Loucy (cell line): Measurements from ENCODE around the gene SIRT1.
A peak's percentile ranks its signal among the peaks of the same experiment; 100 is the strongest.
"Not testable (repeated sequence)": the region's sequence is repeated elsewhere in the genome, so short reads cannot be mapped to it uniquely, and the experiment has no call there.

Experiments used
- H2AFZ ChIP-seq: fragments of 200-600 bp; sonication (generic); 2 replicates; pipeline ENCODE4 v1.6.0; 2016; ENCODE audit warnings: antibody characterized with exemption, mild to moderate bottlenecking, low read length, moderate library complexity
- H3F3A ChIP-seq: fragments of 200-600 bp; 2 replicates; pipeline ENCODE4 v1.6.0; 2016; ENCODE audit warnings: antibody characterized with exemption, low read depth, mild to moderate bottlenecking
- H3K27me3 ChIP-seq: fragments of 200-600 bp; sonication (generic); 2 replicates; pipeline ENCODE4 v1.6.1; 2014; ENCODE audit warnings: low read length, mild to moderate bottlenecking; ENCODE audit not compliant: insufficient read depth, poor library complexity, severe bottlenecking
- H3K36me3 ChIP-seq: fragments of 200-600 bp; sonication (generic); 2 replicates; pipeline ENCODE4 v1.6.1; 2016; ENCODE audit warnings: low read length; ENCODE audit not compliant: insufficient read depth
- H3K4me1 ChIP-seq: fragments of 200-600 bp; sonication (generic); 2 replicates; pipeline ENCODE4 v1.5.1; 2014; ENCODE audit warnings: low read length, mild to moderate bottlenecking; ENCODE audit not compliant: insufficient read depth, poor library complexity, severe bottlenecking
- H3K4me2 ChIP-seq: fragments of 200-600 bp; sonication (generic); 2 replicates; pipeline ENCODE4 v1.6.0; 2014; ENCODE audit warnings: antibody characterized with exemption, low read length, low read depth, mild to moderate bottlenecking; ENCODE audit not compliant: poor library complexity, severe bottlenecking
- H3K4me3 ChIP-seq: fragments of 200-600 bp; sonication (generic); 2 replicates; pipeline ENCODE4 v1.5.1; 2014; ENCODE audit warnings: low read length, mild to moderate bottlenecking, mixed read lengths; ENCODE audit not compliant: poor library complexity, severe bottlenecking
- H3K79me2 ChIP-seq: fragments of 200-600 bp; sonication (generic); 2 replicates; pipeline ENCODE4 v1.6.1; 2014; ENCODE audit warnings: low read length; ENCODE audit not compliant: insufficient read depth
- H3K9ac ChIP-seq: fragments of 200-600 bp; sonication (generic); 2 replicates; pipeline ENCODE4 v1.6.0; 2014; ENCODE audit warnings: mild to moderate bottlenecking, low read depth, low read length, moderate library complexity; ENCODE audit not compliant: poor library complexity, severe bottlenecking
- H3K9me2 ChIP-seq: fragments of 200-600 bp; sonication (generic); replicated peaks from 2 replicates; pipeline ENCODE4 v1.6.1; 2016; ENCODE audit warnings: low read depth, low read length, mixed read lengths
- H3K9me3 ChIP-seq: fragments of 200-600 bp; sonication (generic); 2 replicates; pipeline ENCODE4 v1.6.1; 2014; ENCODE audit warnings: mild to moderate bottlenecking, antibody characterized with exemption, low read length, low read depth; ENCODE audit not compliant: insufficient read depth
- H4K20me1 ChIP-seq: fragments of 200-600 bp; sonication (generic); 2 replicates; pipeline ENCODE4 v1.6.0; 2014; ENCODE audit warnings: antibody characterized with exemption, low read length, mild to moderate bottlenecking; ENCODE audit not compliant: insufficient read depth, poor library complexity, severe bottlenecking
- CTCF ChIP-seq: fragments of 200-600 bp; sonication (generic); conservative IDR thresholded peaks from 2 replicates; pipeline ENCODE4 v1.5.1; 2014; ENCODE audit warnings: mild to moderate bottlenecking, antibody characterized with exemption, low read length
- EZH2phosphoT487 ChIP-seq: fragments of 200-600 bp; IDR thresholded peaks from 2 replicates; pipeline ENCODE4 v1.6.1; 2018; ENCODE audit warnings: antibody characterized with exemption, mild to moderate bottlenecking, moderate library complexity, borderline replicate concordance

SIRT1 gene

DNA sequence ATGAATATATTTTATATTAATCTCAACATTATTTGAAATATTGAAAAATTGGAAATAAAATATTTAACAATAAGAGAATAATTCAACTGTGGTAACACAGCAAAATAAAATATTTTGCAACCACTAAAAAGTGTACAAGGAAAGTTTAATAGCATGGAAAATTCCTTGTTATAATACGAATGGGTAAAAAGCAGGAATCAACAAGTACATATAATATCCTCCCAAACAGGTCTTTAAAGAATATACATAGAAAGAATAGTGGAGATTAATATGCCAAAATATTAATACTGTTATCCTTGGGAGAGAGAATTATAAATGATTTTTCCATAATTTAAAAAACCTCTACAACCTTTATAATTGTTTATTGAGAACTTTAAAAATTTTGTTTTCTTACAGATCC lies 47.5 kb upstream of the SIRT1 start:
- H3K4me2 ChIP-seq = peak overlapping the region; percentile 84
- no peaks in the 10 kb centered on the region for H3K36me3 ChIP-seq
- H4K20me1 ChIP-seq = no peaks in the 10 kb centered on the region
- no peaks in the 10 kb centered on the region for H3F3A ChIP-seq
- peak overlapping the region; percentile 38 for H3K9ac ChIP-seq
- no peak overlapping the region for H2AFZ ChIP-seq
- H3K4me1 ChIP-seq = peaks cover 27% of the 10 kb centered on the region
- peak overlapping the region; percentile 70 for H3K4me3 ChIP-seq
- H3K27me3 ChIP-seq = no peaks in the 10 kb centered on the region
- TF ChIP-seq EZH2phosphoT487 = no peak
- no peaks in the 10 kb centered on the region for H3K79me2 ChIP-seq
- H3K9me2 ChIP-seq = no peaks in the 10 kb centered on the region
- H3K9me3 ChIP-seq = no peaks in the 10 kb centered on the region

- Histone ChIP-seq H3K4me2 (peak within 1 kb of the TSS; percentile 84), H3K9ac (peak within 1 kb of the TSS; percentile 38), H3K9me2 (no peaks in the 10 kb centered on the region), H3K79me2 (no peaks in the 10 kb centered on the region), H4K20me1 (no peaks in the 10 kb centered on the region), H3K27me3 (no peaks in the 10 kb centered on the region), H2AFZ (peak within 1 kb of the TSS; percentile 70), H3K36me3 (no peaks in the 10 kb centered on the region), H3K4me1 (peaks cover 27% of the 10 kb centered on the region), H3K4me3 (peak within 1 kb of the TSS; percentile 70), H3K9me3 (no peaks in the 10 kb centered on the region), H3F3A (no peaks in the 10 kb centered on the region)
- TF ChIP-seq EZH2phosphoT487 = no peak
These were observed 46.7 kb upstream of the SIRT1 start, which contains the start of gene DNAJC12 for GRCh38 chr10:67837541-67838314. Gene DNAJC12, minus strand, starts transcription at chr10:67838188. Its CDS starts 177 bp downstream, at chr10:67838011.

- H3K4me2 ChIP-seq, H3K4me3 ChIP-seq, H3F3A ChIP-seq, H4K20me1 ChIP-seq, H3K9me2 ChIP-seq, H3K9me3 ChIP-seq, H3K79me2 ChIP-seq, H3K27me3 ChIP-seq, H3K9ac ChIP-seq, H3K36me3 ChIP-seq: not testable (repeated sequence)
- 0 out of 2 replicates have a peak overlapping the region, but pooled peaks have one; percentile 56 for H2AFZ ChIP-seq
- H3K4me1 ChIP-seq = peaks cover 24% of the 10 kb centered on the region
These were observed 44.9 kb upstream of the SIRT1 start for GRCh38 chr10:67839511-67839910.

DNA sequence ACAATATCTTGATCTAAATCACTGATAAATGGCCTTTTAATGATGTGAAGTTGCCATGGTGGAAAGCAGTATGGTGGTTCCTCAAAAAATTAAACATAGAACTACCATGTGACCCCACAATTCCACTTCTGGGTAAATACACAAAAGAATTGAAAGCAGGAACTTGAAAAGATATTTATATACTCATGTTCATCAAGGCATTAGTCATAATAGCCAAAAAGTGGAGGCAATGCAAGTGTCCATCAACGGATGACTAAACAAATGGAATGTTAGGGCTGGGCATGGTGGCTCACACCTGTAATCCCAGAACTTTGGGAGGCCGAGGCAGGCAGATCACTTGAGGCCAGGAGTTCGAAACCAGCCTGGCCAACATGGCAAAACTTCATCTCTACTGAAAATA lies 44.5 kb upstream of the SIRT1 start:
- no peak overlapping the region for H3K9ac ChIP-seq
- H3K4me2 ChIP-seq = no peak overlapping the region
- H2AFZ ChIP-seq = no peak overlapping the region
- no peaks in the 10 kb centered on the region for H3F3A ChIP-seq
- peaks cover 20% of the 10 kb centered on the region for H3K4me1 ChIP-seq
- TF ChIP-seq EZH2phosphoT487 = no peak
- no peak for TF ChIP-seq CTCF
- no peaks in the 10 kb centered on the region for H3K9me3 ChIP-seq
- H3K4me3 ChIP-seq = no peak overlapping the region
- no peaks in the 10 kb centered on the region for H3K27me3 ChIP-seq
- no peaks in the 10 kb centered on the region for H4K20me1 ChIP-seq
- no peaks in the 10 kb centered on the region for H3K36me3 ChIP-seq
- no peaks in the 10 kb centered on the region for H3K9me2 ChIP-seq
- no peaks in the 10 kb centered on the region for H3K79me2 ChIP-seq
